Trophoblast cell (in vitro differentiated cells and primary cell): Measurements from ENCODE around the gene TEDC1.

Experiments
- DNase-seq, 2 donors: peaks; one replicate each; pipeline ENCODE4 v3.0.0-alpha.2; 2016
- H2AFZ ChIP-seq: 2 replicates; pipeline ENCODE4 v1.6.1; 2013; ENCODE audit warnings: low read length, moderate library complexity, mild to moderate bottlenecking; ENCODE audit not compliant: insufficient read depth, poor library complexity
- H2AK5ac ChIP-seq: 2 replicates; pipeline ENCODE4 v1.6.1; 2013; ENCODE audit warnings: mild to moderate bottlenecking, low read length
- H2BK120ac ChIP-seq: 2 replicates; pipeline ENCODE4 v1.6.1; 2013; ENCODE audit warnings: low read length, mild to moderate bottlenecking, moderate library complexity; ENCODE audit not compliant: insufficient read depth, poor library complexity
- H2BK12ac ChIP-seq: 2 replicates; pipeline ENCODE4 v1.6.1; 2013; ENCODE audit warnings: mild to moderate bottlenecking, low read length, moderate library complexity
- H2BK5ac ChIP-seq: 2 replicates; pipeline ENCODE4 v1.6.1; 2013; ENCODE audit warnings: low read length, low read depth, moderate library complexity, mild to moderate bottlenecking; ENCODE audit not compliant: poor library complexity
- H3K14ac ChIP-seq: 2 replicates; pipeline ENCODE4 v1.6.1; 2013; ENCODE audit warnings: mild to moderate bottlenecking, low read length
- H3K18ac ChIP-seq: 2 replicates; pipeline ENCODE4 v1.6.1; 2013; ENCODE audit warnings: mild to moderate bottlenecking, low read length
- H3K23ac ChIP-seq: 2 replicates; pipeline ENCODE4 v1.6.1; 2013; ENCODE audit warnings: low read length
- H3K27ac ChIP-seq: 2 replicates; pipeline ENCODE4 v1.5.1; 2013; ENCODE audit warnings: low read depth, mild to moderate bottlenecking, inconsistent platforms, low read length, moderate library complexity
- H3K27me3 ChIP-seq: 2 replicates; pipeline ENCODE4 v1.6.1; 2013; ENCODE audit warnings: inconsistent platforms, mild to moderate bottlenecking, low read length, moderate library complexity; ENCODE audit not compliant: insufficient read depth
- H3K36me3 ChIP-seq, 2 experiments: 1 replicate in 1 of 2; 2 replicates in 1 of 2; pipeline ENCODE4 v1.6.1; 2013; ENCODE audit warnings: low read length in 2 of 2, mild to moderate bottlenecking in 2 of 2, moderate library complexity in 1 of 2; ENCODE audit not compliant: insufficient read depth in 2 of 2, control insufficient read depth in 1 of 2
- H3K4ac ChIP-seq: 2 replicates; pipeline ENCODE4 v1.6.1; 2013; ENCODE audit warnings: low read depth, mild to moderate bottlenecking, low read length, moderate library complexity
- H3K4me1 ChIP-seq, 2 experiments: 1 replicate in 1 of 2; 2 replicates in 1 of 2; pipeline ENCODE4 v1.6.1; 2013; ENCODE audit warnings: low read length in 2 of 2, mild to moderate bottlenecking in 2 of 2, moderate library complexity in 1 of 2; ENCODE audit not compliant: insufficient read depth in 2 of 2, control insufficient read depth in 1 of 2
- H3K4me2 ChIP-seq: 2 replicates; pipeline ENCODE4 v1.6.1; 2013; ENCODE audit warnings: inconsistent platforms, mild to moderate bottlenecking, low read length, moderate library complexity
- H3K4me3 ChIP-seq: 2 replicates; pipeline ENCODE4 v1.5.1; 2013; ENCODE audit warnings: mild to moderate bottlenecking, low read depth, low read length, inconsistent platforms
- H3K79me1 ChIP-seq: one replicate; pipeline ENCODE4 v1.6.1; 2013; ENCODE audit warnings: low read length
- H3K79me2 ChIP-seq: 2 replicates; pipeline ENCODE4 v1.6.1; 2013; ENCODE audit warnings: low read length, mild to moderate bottlenecking; ENCODE audit not compliant: control insufficient read depth, insufficient read depth, poor library complexity
- H3K9ac ChIP-seq: 2 replicates; pipeline ENCODE4 v1.6.1; 2013; ENCODE audit warnings: mild to moderate bottlenecking, low read length
- H3K9me3 ChIP-seq: 2 replicates; pipeline ENCODE4 v1.6.1; 2013; ENCODE audit warnings: low read depth, mild to moderate bottlenecking, control low read depth, inconsistent platforms, low read length; ENCODE audit not compliant: insufficient read depth
- H4K12ac ChIP-seq: 2 replicates; pipeline ENCODE4 v1.6.1; 2013; ENCODE audit warnings: low read depth, mild to moderate bottlenecking, low read length, moderate library complexity
- H4K8ac ChIP-seq: 2 replicates; pipeline ENCODE4 v1.6.1; 2013; ENCODE audit warnings: low read depth, mild to moderate bottlenecking, low read length, moderate library complexity
- H4K91ac ChIP-seq: one replicate; pipeline ENCODE4 v1.6.1; 2013; ENCODE audit warnings: low read depth, mild to moderate bottlenecking, low read length, moderate library complexity
- WGBS: extraction: QIAGEN DNeasy Blood & Tissue Kit; methylation state at CpG from one replicate; pipeline ENCODE4 v1.1.7; 2013; ENCODE audit warnings: missing lambda C conversion rate; ENCODE audit not compliant: insufficient read length, insufficient coverage; ENCODE audit errors: extremely low coverage; 5-methylcytosine and 5-hydroxymethylcytosine counted together

Gene TEDC1

DNA sequence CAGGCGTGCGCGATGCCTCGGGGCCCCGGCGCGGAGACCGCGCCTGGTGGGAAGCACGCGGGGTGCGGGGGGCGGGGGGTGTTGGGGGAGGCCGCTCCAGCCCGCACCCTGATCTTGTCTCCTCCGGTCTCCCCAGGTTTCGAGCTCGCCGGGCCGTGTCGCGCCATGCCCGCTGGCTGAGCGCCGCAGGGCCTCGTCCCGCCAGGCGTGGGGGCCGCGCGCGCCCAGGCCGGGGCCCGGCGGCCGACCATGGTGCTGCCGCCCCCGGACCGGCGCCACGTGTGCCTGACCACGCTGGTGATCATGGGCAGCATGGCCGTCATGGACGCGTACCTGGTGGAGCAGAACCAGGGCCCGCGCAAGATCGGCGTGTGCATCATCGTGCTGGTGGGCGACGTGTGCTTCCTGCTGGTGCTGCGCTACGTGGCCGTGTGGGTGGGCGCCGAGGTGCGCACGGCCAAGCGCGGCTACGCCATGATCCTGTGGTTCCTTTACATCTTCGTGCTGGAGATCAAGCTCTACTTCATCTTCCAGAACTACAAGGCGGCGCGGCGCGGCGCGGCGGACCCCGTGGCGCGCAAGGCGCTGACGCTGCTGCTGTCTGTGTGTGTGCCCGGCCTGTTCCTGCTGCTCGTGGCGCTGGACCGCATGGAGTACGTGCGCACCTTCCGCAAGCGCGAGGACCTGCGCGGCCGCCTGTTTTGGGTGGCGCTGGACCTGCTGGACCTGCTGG, 37.7 kb downstream of the TEDC1 start:
- Histone ChIP-seq H3K4me1 (no peaks in the 10 kb centered on the region), H3K79me1 (no peaks in the 10 kb centered on the region), H3K27me3 (peaks cover 21% of the 10 kb centered on the region), H4K91ac (no peak overlapping the region), H3K4me3 (no peak overlapping the region), H4K12ac (no peak overlapping the region), H3K14ac (no peak overlapping the region), H3K79me2 (no peaks in the 10 kb centered on the region), H3K9me3 (peaks cover 60% of the 10 kb centered on the region), H3K4ac (no peak overlapping the region), H3K36me3 (no peaks in the 10 kb centered on the region), H2AK5ac (no peak overlapping the region), H4K8ac (no peak overlapping the region), H2BK5ac (no peak overlapping the region), H2BK12ac (no peak overlapping the region), H2AFZ (peak overlapping the region; percentile 18), H3K4me2 (no peak overlapping the region), H2BK120ac (no peak overlapping the region), H3K9ac (no peak overlapping the region), H3K27ac (no peak overlapping the region), H3K23ac (no peak overlapping the region), H3K18ac (no peak overlapping the region)
- peak in 1 of 2 donors; percentile 75 for DNase-seq
- WGBS: no CpG with 5 or more reads among the region's 89 CpGs

DNA sequence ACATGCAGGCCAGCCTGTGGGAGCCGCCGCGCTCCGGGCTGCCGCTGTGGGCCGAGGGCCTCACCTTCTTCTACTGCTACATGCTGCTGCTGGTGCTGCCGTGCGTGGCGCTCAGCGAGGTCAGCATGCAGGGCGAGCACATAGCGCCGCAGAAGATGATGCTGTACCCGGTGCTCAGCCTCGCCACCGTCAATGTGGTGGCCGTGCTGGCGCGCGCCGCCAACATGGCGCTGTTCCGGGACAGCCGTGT, 38.2 kb downstream of the TEDC1 start:
- no peak overlapping the region for H4K91ac ChIP-seq
- H4K12ac ChIP-seq: no peak overlapping the region
- no peak overlapping the region for H2AK5ac ChIP-seq
- peak in 1 of 2 donors; percentile 50 for DNase-seq
- H3K27ac ChIP-seq: no peak overlapping the region
- H2BK5ac ChIP-seq: no peak overlapping the region
- no peaks in the 10 kb centered on the region for H3K4me1 ChIP-seq
- no peak overlapping the region for H2AFZ ChIP-seq
- H3K23ac ChIP-seq: no peak overlapping the region
- no peak overlapping the region for H3K4ac ChIP-seq
- H2BK12ac ChIP-seq: no peak overlapping the region
- no peak overlapping the region for H3K14ac ChIP-seq
- H3K36me3 ChIP-seq: no peaks in the 10 kb centered on the region
- no peaks in the 10 kb centered on the region for H3K79me1 ChIP-seq
- H3K9me3 ChIP-seq: peaks cover 63% of the 10 kb centered on the region
- no CpG with 5 or more reads among the region's 24 CpGs for WGBS
- no peak overlapping the region for H3K4me2 ChIP-seq
- no peaks in the 10 kb centered on the region for H3K79me2 ChIP-seq
- no peak overlapping the region for H3K4me3 ChIP-seq
- H2BK120ac ChIP-seq: no peak overlapping the region
- peaks cover 21% of the 10 kb centered on the region for H3K27me3 ChIP-seq
- no peak overlapping the region for H3K18ac ChIP-seq
- no peak overlapping the region for H4K8ac ChIP-seq
- H3K9ac ChIP-seq: no peak overlapping the region

DNA sequence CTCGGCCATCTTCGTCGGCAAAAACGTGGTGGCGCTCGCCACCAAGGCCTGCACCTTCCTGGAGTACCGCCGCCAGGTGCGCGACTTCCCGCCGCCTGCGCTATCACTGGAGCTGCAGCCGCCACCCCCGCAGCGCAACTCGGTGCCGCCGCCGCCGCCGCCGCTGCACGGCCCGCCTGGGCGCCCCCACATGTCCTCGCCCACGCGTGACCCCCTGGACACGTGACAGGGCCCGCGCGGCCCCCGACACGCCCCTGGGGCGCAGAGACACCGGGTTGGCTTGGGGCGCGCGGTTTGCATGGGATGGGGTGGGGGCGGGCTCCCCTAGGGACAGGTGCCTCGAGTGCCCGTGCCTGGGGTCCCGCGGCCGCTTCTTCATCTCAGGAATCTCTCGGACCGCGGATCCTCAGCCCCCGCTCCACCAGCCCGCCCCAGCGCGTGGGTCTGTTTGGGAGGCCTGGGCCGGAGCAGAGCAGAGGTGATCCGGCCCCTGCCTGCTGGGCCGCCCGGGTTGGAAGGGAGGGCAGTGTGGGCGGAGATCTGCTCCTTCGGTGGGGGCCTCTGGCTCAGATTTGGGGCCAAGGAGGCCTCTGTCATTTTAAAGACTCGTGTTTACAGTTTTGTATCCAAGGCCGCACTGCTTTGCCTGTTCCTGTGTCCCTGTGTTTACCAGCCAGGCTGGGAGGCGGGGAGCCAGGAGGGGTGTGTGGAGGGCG, 38.7 kb downstream of the TEDC1 start:
- Histone ChIP-seq H3K18ac (no peak overlapping the region), H3K4ac (no peak overlapping the region), H4K8ac (no peak overlapping the region), H3K4me3 (no peak overlapping the region), H3K79me1 (no peaks in the 10 kb centered on the region), H4K12ac (no peak overlapping the region), H3K27me3 (peaks cover 21% of the 10 kb centered on the region), H3K4me1 (no peaks in the 10 kb centered on the region), H2BK120ac (no peak overlapping the region), H4K91ac (no peak overlapping the region), H3K9me3 (peaks cover 68% of the 10 kb centered on the region), H2BK12ac (no peak overlapping the region), H3K9ac (no peak overlapping the region), H3K14ac (no peak overlapping the region), H3K27ac (no peak overlapping the region), H2AFZ (no peak overlapping the region), H2BK5ac (no peak overlapping the region), H3K36me3 (no peaks in the 10 kb centered on the region), H3K4me2 (no peak overlapping the region), H2AK5ac (no peak overlapping the region), H3K23ac (no peak overlapping the region), H3K79me2 (no peaks in the 10 kb centered on the region)
- DNase-seq: no peak
- no CpG with 5 or more reads among the region's 63 CpGs for WGBS

DNA sequence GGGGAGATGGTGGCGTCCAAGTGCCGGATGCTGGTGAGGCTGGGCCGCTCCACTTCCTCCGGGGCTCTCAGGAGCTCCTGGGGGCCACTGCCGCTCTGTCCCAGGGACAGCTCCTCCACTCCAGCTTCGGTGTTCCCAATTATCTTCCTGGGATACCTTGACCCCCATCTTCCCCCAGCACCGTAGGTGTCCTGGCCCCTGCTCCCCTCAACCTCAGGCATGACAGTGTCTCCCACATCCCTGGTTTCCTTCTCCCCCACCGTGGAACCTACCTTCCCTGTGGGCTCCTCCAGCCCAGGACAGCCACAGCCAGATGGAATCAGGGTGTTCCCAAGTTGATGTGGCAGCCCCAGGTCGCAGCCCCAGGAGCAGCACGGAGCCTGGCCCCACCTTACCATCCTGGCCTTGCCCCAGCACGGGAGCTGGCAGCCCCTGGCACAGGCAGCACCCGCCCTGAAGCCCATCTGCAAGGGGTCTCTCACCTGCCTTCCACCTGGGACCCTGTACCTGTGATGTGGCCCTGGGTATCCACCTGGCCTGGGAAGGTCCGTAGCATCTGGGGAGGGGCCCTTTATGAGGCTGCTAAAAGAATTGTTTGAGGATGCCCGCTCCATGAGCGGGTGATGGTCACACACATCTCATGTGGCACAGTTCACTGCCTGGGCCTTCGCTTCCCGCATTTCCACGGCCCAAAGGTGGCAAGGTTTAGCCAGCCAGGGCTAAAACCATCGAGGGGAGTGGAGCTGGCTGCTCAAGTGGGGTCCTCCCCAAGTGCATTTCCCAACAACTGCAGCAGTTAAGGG, 39.4 kb downstream of the TEDC1 start:
- no peaks in the 10 kb centered on the region for H3K36me3 ChIP-seq
- no peak overlapping the region for H3K27ac ChIP-seq
- no peak overlapping the region for H2AFZ ChIP-seq
- H3K27me3 ChIP-seq: peaks cover 18% of the 10 kb centered on the region
- no peak overlapping the region for H4K12ac ChIP-seq
- H3K4me3 ChIP-seq: no peak overlapping the region
- H3K4me2 ChIP-seq: no peak overlapping the region
- H3K9ac ChIP-seq: no peak overlapping the region
- no peaks in the 10 kb centered on the region for H3K79me1 ChIP-seq
- no CpG with 5 or more reads among the region's 19 CpGs for WGBS
- DNase-seq: no peak
- no peak overlapping the region for H3K18ac ChIP-seq
- H3K79me2 ChIP-seq: no peaks in the 10 kb centered on the region
- no peak overlapping the region for H3K23ac ChIP-seq
- no peak overlapping the region for H2AK5ac ChIP-seq
- H2BK120ac ChIP-seq: no peak overlapping the region
- H2BK12ac ChIP-seq: no peak overlapping the region
- no peak overlapping the region for H4K8ac ChIP-seq
- no peaks in the 10 kb centered on the region for H3K4me1 ChIP-seq
- H3K9me3 ChIP-seq: peaks cover 70% of the 10 kb centered on the region
- no peak overlapping the region for H3K4ac ChIP-seq
- no peak overlapping the region for H3K14ac ChIP-seq
- no peak overlapping the region for H2BK5ac ChIP-seq
- no peak overlapping the region for H4K91ac ChIP-seq
